ENCODE data around the gene ZNF791.

GRCh38 chr19:12603714-12604113, 7.0 kb upstream of the ZNF791 start:
- no peak for TF ChIP-seq EP300 (IDR thresholded peaks at IDR 0.05)
- no peak for TF ChIP-seq CTCF (IDR thresholded peaks at IDR 0.05)

Data from upper lobe of left lung (tissue), 4 donors.